Thyroid gland (tissue), 4 donors: ENCODE results near the gene FBXO30.

Source experiments
- POLR2A ChIP-seq, 2 donors: fragments of 450-650 bp; IDR thresholded peaks; one replicate each; pipeline ENCODE4 v1.6.1; 2017; ENCODE audit warnings: antibody characterized with exemption in 2 of 2, mild to moderate bottlenecking in 2 of 2, moderate library complexity in 1 of 2
- TF ChIP-seq, protein P1 (sequence below), 6 experiments: fragments of 200-600 bp in 3 of 6; fragments of 450-650 bp in 3 of 6; sonication (generic) in 3 of 6; IDR thresholded peaks; one replicate each; pipeline ENCODE4 v1.5.1; 2016 to 2019; ENCODE audit warnings: antibody characterized with exemption in 6 of 6, mild to moderate bottlenecking in 2 of 6, inconsistent platforms in 1 of 6, moderate library complexity in 1 of 6

DNA sequence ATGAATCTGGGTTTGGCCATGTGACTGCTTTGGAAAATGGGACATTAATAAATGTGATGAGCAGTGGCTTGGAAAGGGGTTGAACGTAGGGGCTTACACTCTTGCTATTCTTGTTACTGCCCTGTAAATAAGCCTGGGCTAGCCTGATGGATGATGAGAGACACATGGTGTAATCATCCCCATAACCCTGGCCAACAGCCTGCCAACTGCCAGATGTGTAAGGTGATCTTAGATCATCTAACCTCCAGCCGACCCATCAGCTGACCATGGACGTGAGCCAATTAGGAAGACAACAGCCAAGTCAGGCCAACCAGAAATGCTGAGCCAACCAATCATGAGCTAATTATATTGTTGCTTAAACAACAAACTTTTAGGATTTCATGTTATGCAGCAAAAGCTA, 25.2 kb downstream of the FBXO30 start:
- no peak for TF ChIP-seq POLR2A (IDR thresholded peaks at IDR 0.05)
- TF ChIP-seq, protein P1, sequence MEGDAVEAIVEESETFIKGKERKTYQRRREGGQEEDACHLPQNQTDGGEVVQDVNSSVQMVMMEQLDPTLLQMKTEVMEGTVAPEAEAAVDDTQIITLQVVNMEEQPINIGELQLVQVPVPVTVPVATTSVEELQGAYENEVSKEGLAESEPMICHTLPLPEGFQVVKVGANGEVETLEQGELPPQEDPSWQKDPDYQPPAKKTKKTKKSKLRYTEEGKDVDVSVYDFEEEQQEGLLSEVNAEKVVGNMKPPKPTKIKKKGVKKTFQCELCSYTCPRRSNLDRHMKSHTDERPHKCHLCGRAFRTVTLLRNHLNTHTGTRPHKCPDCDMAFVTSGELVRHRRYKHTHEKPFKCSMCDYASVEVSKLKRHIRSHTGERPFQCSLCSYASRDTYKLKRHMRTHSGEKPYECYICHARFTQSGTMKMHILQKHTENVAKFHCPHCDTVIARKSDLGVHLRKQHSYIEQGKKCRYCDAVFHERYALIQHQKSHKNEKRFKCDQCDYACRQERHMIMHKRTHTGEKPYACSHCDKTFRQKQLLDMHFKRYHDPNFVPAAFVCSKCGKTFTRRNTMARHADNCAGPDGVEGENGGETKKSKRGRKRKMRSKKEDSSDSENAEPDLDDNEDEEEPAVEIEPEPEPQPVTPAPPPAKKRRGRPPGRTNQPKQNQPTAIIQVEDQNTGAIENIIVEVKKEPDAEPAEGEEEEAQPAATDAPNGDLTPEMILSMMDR (IDR thresholded peaks at IDR 0.05) = no peak
